Adrenal gland (tissue), 12 donors: ENCODE measurements around the gene IFT57. TPM values are rescaled to one million over a fixed set of nuclear protein-coding genes. Genes with fewer than 3 reads are reported as not detected.

Experiments
- DNase-seq, 7 donors: peaks; one replicate each; pipeline ENCODE4 v3.0.0-alpha.2; 2019 to 2020
- H3K27ac ChIP-seq, 5 donors: fragments of 200-600 bp; sonication (generic) in 4 of 5; 1 replicate in 3 of 5; 2 replicates in 2 of 5; pipeline versions ENCODE4 v1.5.1 to v1.8.0; 2016 to 2020; ENCODE audit warnings: mild to moderate bottlenecking in 1 of 5
- H3K27me3 ChIP-seq: fragments of 200-600 bp; 2 replicates; pipeline ENCODE4 v1.8.0; 2021
- H3K36me3 ChIP-seq, 2 donors: fragments of 200-600 bp; replicated peaks in 1 of 2; 1 replicate in 1 of 2; 2 replicates in 1 of 2; pipeline versions ENCODE4 v1.5.1 to v1.8.0; 2018 to 2022
- H3K4me1 ChIP-seq, 2 donors: fragments of 200-600 bp; replicated peaks in 1 of 2; 1 replicate in 1 of 2; 2 replicates in 1 of 2; pipeline versions ENCODE4 v1.5.1 to v1.8.0; 2018 to 2021
- H3K4me3 ChIP-seq, 4 donors: fragments of 200-600 bp; sonication (generic) in 3 of 4; one replicate each; pipeline ENCODE4 v1.5.1; 2016 to 2018
- H3K9me3 ChIP-seq, 3 donors: fragments of 200-600 bp; sonication (generic) in 1 of 3; replicated peaks in 1 of 3; 1 replicate in 2 of 3; 2 replicates in 1 of 3; pipeline versions ENCODE4 v1.5.1 to v1.8.0; 2016 to 2021
- CTCF ChIP-seq, 6 experiments: fragments of 450-650 bp in 4 of 6; fragments of 200-600 bp in 2 of 6; sonication (generic) in 1 of 6; IDR thresholded peaks; 1 replicate in 5 of 6; 2 replicates in 1 of 6; pipeline versions ENCODE4 v1.5.1 to v1.8.0; 2016 to 2021; ENCODE audit warnings: antibody characterized with exemption in 6 of 6, mild to moderate bottlenecking in 2 of 6, moderate library complexity in 1 of 6
- POLR2A ChIP-seq, 2 donors: fragments of 450-650 bp; IDR thresholded peaks; one replicate each; pipeline ENCODE4 v1.6.1; 2017; ENCODE audit warnings: antibody characterized with exemption in 2 of 2, mild to moderate bottlenecking in 2 of 2, moderate library complexity in 1 of 2
- WGBS, 4 donors: extraction: QIAGEN DNeasy Blood & Tissue Kit in 2 of 4; methylation state at CpG; one replicate each; pipeline versions ENCODE4 v1.1.5 to v1.1.7; 2013 to 2017; 5-methylcytosine and 5-hydroxymethylcytosine counted together
- intact Hi-C, 2 donors: fragments of 100-400 bp; cut with DNase I; formaldehyde crosslinking; loops; one replicate each; pipeline versions ENCODE4 v1.14.1 to v1.15.0; 2022 to 2023
- polyA plus RNA-seq, 3 donors: library from polyadenylated mRNA; stranded (reverse); fragments of 200-250 nt in 2 of 3; fragments of 350-450 nt in 1 of 3; fragmentation: Illumina TruSeq in 1 of 3; extraction: RNeasy Lipid Tissue Mini Kit (QIAGEN cat#74804) in 1 of 3; gene quantifications; one replicate each; pipeline ENCODE4 v1.2.3, GENCODE V29; 2013 to 2014
- total RNA-seq, 9 donors: library from RNA; depleted of rRNA in 4 of 9; stranded (reverse); fragments of >200 nt in 4 of 9; fragments of 120-200 nt in 1 of 9; fragmentation: NEBNext Ultra II Directional in 1 of 9; extraction: Animal tissue kit (Norgen Biotek cat#: 25700) in 1 of 9; gene quantifications; one replicate each; pipeline versions ENCODE4 v1.1.0 to v1.2.4, GENCODE V29; 2013 to 2023
- donor health status: healthy with polysubstance abuse.
- donor health status: Bipolar disorder and iron deficiency.
- donor health status: DM: yes; HTN: yes; CAD: no.
- donor health status: DM: no; HTN: no; CAD: no.
- donor health status: DM: no; HTN: no; CAD: no.
- donor health status: DM: yes; HTN: yes; CAD: no.

Gene IFT57
- total and polyA plus RNA-seq, 12 donors: 16.1 to 61.9 (median 50.5) TPM

DNA sequence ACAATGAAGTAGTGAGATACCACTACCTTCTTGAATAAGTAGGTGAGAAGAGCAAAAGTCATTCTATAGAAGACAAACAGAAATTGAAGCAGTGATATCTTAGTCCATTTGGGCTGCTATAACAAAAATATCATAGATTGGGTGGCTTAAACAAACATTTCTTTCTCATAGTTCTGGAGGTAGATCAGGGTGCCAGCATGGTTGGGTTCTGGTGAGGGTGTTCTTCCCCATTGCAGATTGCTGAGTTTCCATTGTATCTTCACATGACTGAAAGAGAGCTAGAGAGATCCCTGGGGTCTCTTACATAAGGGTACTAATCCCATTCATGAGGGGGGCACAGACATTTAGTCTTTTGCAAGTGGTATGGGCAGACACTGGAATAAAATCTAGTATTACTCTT, 32.9 kb upstream of the IFT57 start:
- intact Hi-C loops: no loop called here
- Histone ChIP-seq H3K9me3 (no peaks in the 10 kb centered on the region), H3K4me1 (no peaks in the 10 kb centered on the region), H3K4me3 (no peak overlapping the region), H3K27me3 (no peaks in the 10 kb centered on the region), H3K36me3 (no peaks in the 10 kb centered on the region), H3K27ac (no peak overlapping the region)
- TF ChIP-seq CTCF (IDR thresholded peaks at IDR 0.05): no peak
- no peak for TF ChIP-seq POLR2A (IDR thresholded peaks at IDR 0.05)
- DNase-seq: no peak

DNA sequence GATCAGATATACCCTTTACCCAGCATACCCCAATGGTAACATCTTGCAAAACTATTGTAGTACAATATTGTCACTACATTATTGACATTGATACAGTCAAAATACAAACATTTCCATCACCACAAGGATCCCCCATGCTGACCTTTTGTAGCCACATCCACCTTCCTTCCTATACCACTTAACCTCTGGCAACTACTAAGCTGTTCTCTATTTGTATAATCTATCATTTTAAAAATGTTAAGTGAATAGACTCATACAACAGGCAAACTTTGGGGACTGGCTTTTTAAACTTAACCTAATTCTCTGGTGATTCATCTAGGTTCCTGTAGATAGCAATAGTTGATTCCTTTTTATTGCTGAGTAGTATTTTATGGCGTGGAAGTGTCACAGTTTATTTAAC, 29.6 kb upstream of the IFT57 start:
- H3K4me3 ChIP-seq: no peak overlapping the region
- no peak for DNase-seq
- H3K27me3 ChIP-seq: no peaks in the 10 kb centered on the region
- no peaks in the 10 kb centered on the region for H3K36me3 ChIP-seq
- H3K4me1 ChIP-seq: no peaks in the 10 kb centered on the region
- no peak overlapping the region for H3K27ac ChIP-seq
- 90 to 96% (median 93%) methylated on average over 1 of the region's 1 CpG for WGBS, 4 donors
- no peaks in the 10 kb centered on the region for H3K9me3 ChIP-seq
- intact Hi-C loops: no loop called here
- TF ChIP-seq POLR2A (IDR thresholded peaks at IDR 0.05) (no peak), CTCF (IDR thresholded peaks at IDR 0.05) (no peak)

GRCh38 chr3:108251265-108251664, 29.0 kb upstream of the IFT57 start:
- H3K27ac ChIP-seq: no peak overlapping the region
- intact Hi-C loops: no loop called here

DNA sequence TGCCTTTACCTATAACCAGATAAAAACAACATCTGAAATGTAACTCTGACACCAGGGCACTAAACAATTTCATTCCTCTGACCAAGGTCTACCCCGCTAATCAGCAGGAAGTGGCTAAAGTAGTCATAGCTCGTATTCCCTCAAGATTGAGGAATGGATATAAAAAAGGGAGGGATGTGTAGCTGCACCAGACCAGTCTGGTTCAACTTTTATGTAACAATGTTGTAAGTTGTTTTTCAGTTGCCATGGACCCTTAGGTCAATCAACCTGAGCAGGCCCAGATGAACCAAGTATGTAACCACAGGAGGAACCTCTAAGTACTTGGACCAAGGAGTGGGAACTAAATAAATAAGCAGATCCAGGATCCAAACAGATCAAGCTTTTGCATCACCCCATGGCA, 28.4 kb upstream of the IFT57 start:
- 86 to 100% (median 96%) methylated on average over 2 of the region's 2 CpGs for WGBS, 4 donors
- no peak overlapping the region for H3K27ac ChIP-seq
- no peak overlapping the region for H3K4me3 ChIP-seq
- H3K27me3 ChIP-seq: no peaks in the 10 kb centered on the region
- H3K9me3 ChIP-seq: no peaks in the 10 kb centered on the region
- no peak for DNase-seq
- intact Hi-C loops: no loop called here
- no peaks in the 10 kb centered on the region for H3K36me3 ChIP-seq
- H3K4me1 ChIP-seq: no peaks in the 10 kb centered on the region
- no peak for TF ChIP-seq CTCF (IDR thresholded peaks at IDR 0.05)

More at GRCh38 chr3:108251265-108251664, 29.0 kb upstream of the IFT57 start:
- 72 to 82% (median 77%) methylated on average over 4 of the region's 4 CpGs for WGBS, 4 donors
- no peak for TF ChIP-seq POLR2A (IDR thresholded peaks at IDR 0.05)
- no peak for TF ChIP-seq CTCF (IDR thresholded peaks at IDR 0.05)
- no peaks in the 10 kb centered on the region for H3K4me1 ChIP-seq
- H3K9me3 ChIP-seq: no peaks in the 10 kb centered on the region
- DNase-seq: no peak
- no peaks in the 10 kb centered on the region for H3K27me3 ChIP-seq
- no peaks in the 10 kb centered on the region for H3K36me3 ChIP-seq
- H3K4me3 ChIP-seq: no peak overlapping the region
